H1 (cell line): Measurements from ENCODE around the gene RELL2. TPM values are rescaled to one million over a fixed set of nuclear protein-coding genes. Genes with fewer than 3 reads are reported as not detected.

Experiments used
- CTCF ChIA-PET: fragments of 300-600 bp; sonication (Branson Sonifier 250); formaldehyde crosslinking; loops from one replicate; lab custom pipeline; 2021; ENCODE audit not compliant: partially characterized antibody; lab: Charles Lee
- POLR2A ChIA-PET: fragments of 300-600 bp; sonication (Branson Sonifier 250); formaldehyde crosslinking; loops from one replicate; lab custom pipeline; 2021; ENCODE audit warnings: inconsistent platforms; ENCODE audit not compliant: partially characterized antibody; lab: Charles Lee
- DNase-seq, 2 experiments: peaks; one replicate each; pipeline versions ENCODE4 v3.0.0 to v3.0.0-alpha.2; 2010 to 2022; ENCODE audit warnings: low spot score in 2 of 2, low read depth in 1 of 2, mixed read lengths in 1 of 2
- FAIRE-seq: peaks from 2 replicates; lab custom pipeline; 2011; peaks lifted over from hg19 to GRCh38; lab: Jason Lieb, UNC
- H2AFZ ChIP-seq: 2 replicates; pipeline ENCODE4 v1.8.1; 2012; ENCODE audit warnings: low read length, inconsistent platforms
- H2AK5ac ChIP-seq: 2 replicates; pipeline ENCODE4 v1.6.1; 2013; ENCODE audit warnings: low read depth, low read length
- H2BK120ac ChIP-seq: replicated peaks from 2 replicates; pipeline ENCODE3; 2013; ENCODE audit warnings: low read depth, low read length, inconsistent platforms
- H2BK12ac ChIP-seq: 2 replicates; pipeline ENCODE4 v1.6.1; 2013; ENCODE audit warnings: low read depth, low read length
- H2BK15ac ChIP-seq: 2 replicates; pipeline ENCODE4 v1.6.1; 2013; ENCODE audit warnings: low read length
- H2BK20ac ChIP-seq: 2 replicates; pipeline ENCODE4 v1.6.1; 2013; ENCODE audit warnings: low read length
- H2BK5ac ChIP-seq: 2 replicates; pipeline ENCODE4 v1.6.1; 2013; ENCODE audit warnings: low read depth, low read length
- H3K14ac ChIP-seq: 2 replicates; pipeline ENCODE4 v1.6.1; 2013; ENCODE audit warnings: inconsistent platforms; ENCODE audit not compliant: insufficient read length
- H3K18ac ChIP-seq: 2 replicates; pipeline ENCODE4 v1.6.1; 2013; ENCODE audit warnings: low read length; ENCODE audit errors: extremely low read depth
- H3K23ac ChIP-seq: 2 replicates; pipeline ENCODE4 v1.6.1; 2013; ENCODE audit warnings: inconsistent platforms; ENCODE audit not compliant: insufficient read length
- H3K23me2 ChIP-seq: 2 replicates; pipeline ENCODE4 v1.6.1; 2013; ENCODE audit warnings: low read depth, low read length
- H3K27ac ChIP-seq: 2 replicates; pipeline ENCODE4 v1.6.1; 2011; ENCODE audit warnings: low read depth, low read length, inconsistent platforms
- H3K27me3 ChIP-seq, 4 experiments: replicated peaks in 1 of 4; 1 replicate in 1 of 4; 2 replicates in 3 of 4; pipeline versions ENCODE4 v1.6.1 to v1.8.1; 2011 to 2013; ENCODE audit warnings: low read length in 3 of 4, mild to moderate bottlenecking in 3 of 4, inconsistent platforms in 2 of 4, mixed read lengths in 2 of 4, moderate library complexity in 1 of 4; ENCODE audit not compliant: control insufficient read depth in 3 of 4, insufficient read depth in 3 of 4; ENCODE audit errors: extremely low read depth in 1 of 4
- H3K36me3 ChIP-seq, 4 experiments: 2 replicates each; pipeline versions ENCODE4 v1.6.1 to v1.8.1; 2011 to 2013; ENCODE audit warnings: mild to moderate bottlenecking in 4 of 4, low read length in 3 of 4, moderate library complexity in 2 of 4, control low read depth in 1 of 4, inconsistent platforms in 1 of 4; ENCODE audit not compliant: insufficient read depth in 4 of 4, control insufficient read depth in 2 of 4
- H3K4ac ChIP-seq: replicated peaks from 2 replicates; pipeline ENCODE3; 2013; ENCODE audit warnings: low read length, low read depth, mixed read lengths, inconsistent platforms; ENCODE audit not compliant: insufficient read length
- H3K4me1 ChIP-seq, 4 experiments: replicated peaks in 1 of 4; 1 replicate in 1 of 4; 2 replicates in 3 of 4; pipeline versions ENCODE4 v1.6.1 to v1.8.1; 2011 to 2013; ENCODE audit warnings: low read length in 3 of 4, inconsistent platforms in 2 of 4, mixed read lengths in 1 of 4; ENCODE audit not compliant: insufficient read depth in 4 of 4, control insufficient read depth in 3 of 4
- H3K4me2 ChIP-seq, 2 experiments: 2 replicates each; pipeline versions ENCODE4 v1.6.1 to v1.8.1; 2011 to 2013; ENCODE audit warnings: low read depth in 2 of 2, low read length in 2 of 2, control low read depth in 1 of 2, inconsistent platforms in 1 of 2, mild to moderate bottlenecking in 1 of 2; ENCODE audit not compliant: insufficient read depth in 1 of 2
- H3K4me3 ChIP-seq, 4 experiments: fragments of 200-600, 300-600 bp in 1 of 4; sonication (generic), shearing (Covaris generic), sonication (Bioruptor Twin) in 1 of 4; 2 replicates each; pipeline versions ENCODE4 v1.5.1 to v1.8.1; 2011 to 2016; ENCODE audit warnings: low read length in 4 of 4, low read depth in 3 of 4, control low read depth in 2 of 4, inconsistent platforms in 2 of 4, mild to moderate bottlenecking in 2 of 4, mixed read lengths in 1 of 4, moderate library complexity in 1 of 4; ENCODE audit not compliant: insufficient read depth in 2 of 4; ENCODE audit errors: extremely low read depth in 1 of 4
- H3K56ac ChIP-seq: replicated peaks from 2 replicates; pipeline ENCODE3; 2013; ENCODE audit warnings: low read depth, mild to moderate bottlenecking, mixed read lengths, low read length, inconsistent platforms; ENCODE audit not compliant: insufficient read length
- H3K79me1 ChIP-seq: 2 replicates; pipeline ENCODE4 v1.6.1; 2013; ENCODE audit warnings: low read depth, low read length, control low read depth
- H3K79me2 ChIP-seq, 2 experiments: 2 replicates each; pipeline versions ENCODE4 v1.6.1 to v1.8.1; 2012 to 2013; ENCODE audit warnings: low read length in 2 of 2, mild to moderate bottlenecking in 2 of 2, inconsistent platforms in 1 of 2; ENCODE audit not compliant: insufficient read depth in 2 of 2, control insufficient read depth in 1 of 2
- H3K9ac ChIP-seq, 4 experiments: replicated peaks in 1 of 4; 1 replicate in 1 of 4; 2 replicates in 3 of 4; pipeline versions ENCODE4 v1.6.1 to v1.8.1; 2011 to 2013; ENCODE audit warnings: low read depth in 3 of 4, low read length in 3 of 4, control low read depth in 2 of 4, mild to moderate bottlenecking in 2 of 4, moderate library complexity in 2 of 4, inconsistent platforms in 1 of 4; ENCODE audit errors: extremely low read depth in 1 of 4
- H3K9me3 ChIP-seq, 2 experiments: 2 replicates each; pipeline versions ENCODE4 v1.6.1 to v1.8.1; 2012 to 2013; ENCODE audit warnings: mild to moderate bottlenecking in 2 of 2, moderate library complexity in 2 of 2, control low read depth in 1 of 2, inconsistent platforms in 1 of 2, low read depth in 1 of 2, low read length in 1 of 2, mixed read lengths in 1 of 2; ENCODE audit not compliant: insufficient read depth in 2 of 2
- H4K20me1 ChIP-seq, 2 experiments: replicated peaks in 1 of 2; 2 replicates each; pipeline versions ENCODE3 to v1.8.1; 2011 to 2013; ENCODE audit warnings: inconsistent platforms in 2 of 2, low read length in 2 of 2, mild to moderate bottlenecking in 1 of 2; ENCODE audit not compliant: insufficient read depth in 2 of 2, control insufficient read depth in 1 of 2
- H4K5ac ChIP-seq: 2 replicates; pipeline ENCODE4 v1.6.1; 2013; ENCODE audit warnings: low read length, low read depth, mixed read lengths, inconsistent platforms; ENCODE audit not compliant: insufficient read length
- H4K8ac ChIP-seq: 2 replicates; pipeline ENCODE4 v1.8.0; 2013; ENCODE audit warnings: mild to moderate bottlenecking, moderate library complexity, low read length, inconsistent platforms; ENCODE audit not compliant: insufficient read depth; ENCODE audit errors: extremely low read depth
- H4K91ac ChIP-seq: replicated peaks from 2 replicates; pipeline ENCODE3; 2013; ENCODE audit warnings: low read length, mixed read lengths, inconsistent platforms; ENCODE audit not compliant: insufficient read length
- EP300 ChIP-seq, 2 experiments: IDR thresholded peaks; 1 replicate in 1 of 2; 2 replicates in 1 of 2; pipeline ENCODE4 v1.6.1; 2011 to 2012; ENCODE audit warnings: low read depth in 2 of 2, low read length in 2 of 2, mild to moderate bottlenecking in 2 of 2, borderline replicate concordance in 1 of 2, inconsistent platforms in 1 of 2, moderate library complexity in 1 of 2
- FOSL1 ChIP-seq: IDR thresholded peaks from 2 replicates; pipeline ENCODE4 v1.6.1; 2011; ENCODE audit warnings: mild to moderate bottlenecking, low read depth, low read length, moderate library complexity; ENCODE audit not compliant: insufficient read depth
- RAD21 ChIP-seq, 2 experiments: IDR thresholded peaks in 1 of 2; conservative IDR thresholded peaks in 1 of 2; 2 replicates each; pipeline ENCODE4 v1.6.1; 2011; ENCODE audit warnings: low read depth in 2 of 2, low read length in 2 of 2, improper control_type of control experiment in 1 of 2, inconsistent platforms in 1 of 2, mild to moderate bottlenecking in 1 of 2, moderate library complexity in 1 of 2
- SAP30 ChIP-seq: fragments of 300-600 bp; sonication (generic); IDR thresholded peaks from 2 replicates; pipeline ENCODE4 v1.7.1; 2012; ENCODE audit warnings: low read length, moderate library complexity, mild to moderate bottlenecking, inconsistent platforms; ENCODE audit not compliant: insufficient read depth, insufficient replicate concordance
- TCF12 ChIP-seq: IDR thresholded peaks from 2 replicates; pipeline ENCODE4 v1.6.1; 2011; ENCODE audit warnings: low read depth, mild to moderate bottlenecking, low read length
- WGBS, 2 experiments: shearing (Covaris generic) in 1 of 2; methylation state at CpG; one replicate each; pipeline versions ENCODE4 v1.1.6 to v1.1.7; 2013 to 2015; ENCODE audit warnings: low lambda C conversion rate in 2 of 2, mixed read lengths in 2 of 2, inconsistent platforms in 1 of 2, low coverage in 1 of 2, missing lambda C conversion rate in 1 of 2; ENCODE audit not compliant: insufficient replicate concordance in 2 of 2, insufficient coverage in 1 of 2, insufficient read length in 1 of 2; ENCODE audit errors: extremely low coverage in 1 of 2, missing lambda C conversion rate in 1 of 2; 5-methylcytosine and 5-hydroxymethylcytosine counted together
- polyA plus RNA-seq, 7 experiments: library from polyadenylated mRNA; depleted of rRNA in 3 of 7; stranded (reverse) in 5 of 7; unstranded in 2 of 7; fragments of >200 nt in 5 of 7; fragments of 200-250 nt in 2 of 7; gene quantifications; 1 replicate in 5 of 7; 2 replicates in 1 of 7; 4 replicates in 1 of 7; pipeline versions ENCODE4 v1.2.1 to v1.2.3, GENCODE V29; 2011 to 2013; ENCODE audit warnings: missing spikeins in 2 of 7, mixed read lengths in 2 of 7
- total RNA-seq: library from RNA; stranded (reverse); fragmentation: NEBNext Ultra II Directional; extraction: Animal tissue kit (Norgen Biotek cat#: 25700); gene quantifications from 2 replicates; pipeline ENCODE4 v1.2.1, GENCODE V29; 2021
- TF ChIP-seq, protein P1 (sequence below): IDR thresholded peaks from 2 replicates; pipeline ENCODE4 v1.6.1; 2012; ENCODE audit warnings: inconsistent platforms

The RELL2 gene
- total and polyA plus RNA-seq, 2 of the 8 experiments (the other 6 are each of a cell fraction or from before 2014, with no cell fraction given): 18.6 to 23.7 TPM

DNA sequence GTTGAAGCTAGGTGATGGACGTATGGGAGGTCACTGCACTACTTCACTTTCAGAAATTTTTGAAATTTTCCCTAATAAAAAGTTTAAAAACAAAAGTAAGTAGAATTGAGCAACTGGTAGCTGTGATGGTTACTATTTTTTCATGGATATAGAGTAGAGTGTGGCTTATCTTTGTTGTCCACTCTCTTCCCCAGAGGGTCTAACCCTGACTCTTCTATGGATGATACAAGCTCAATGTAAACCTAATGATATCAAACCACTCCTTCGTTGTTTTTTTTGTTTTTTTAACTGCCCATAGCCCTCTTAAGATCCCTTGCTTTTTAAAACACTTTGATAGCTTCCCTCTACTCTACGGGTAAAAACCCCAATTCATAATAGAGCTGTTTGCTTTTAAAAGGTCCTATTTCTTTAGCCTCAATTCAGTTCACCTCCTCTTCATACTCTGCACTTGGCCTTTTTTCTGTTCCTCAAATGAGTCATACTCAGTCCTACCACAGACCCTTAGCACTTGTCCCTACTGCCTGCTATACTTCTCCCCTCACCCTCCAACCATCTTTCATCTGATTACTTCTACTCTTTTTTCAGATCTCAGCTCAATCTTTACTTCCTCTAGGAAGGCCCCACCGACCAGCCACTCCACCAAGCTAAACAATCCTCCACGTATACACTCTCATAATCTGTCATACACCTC lies 2.8 kb upstream of the RELL2 start:
- H4K5ac ChIP-seq: no peak overlapping the region
- no peak overlapping the region for H2AFZ ChIP-seq
- WGBS, 2 experiments: 84% methylated on average over 5 of the region's 5 CpGs; no CpG with 5 or more reads in 1 of the 2 experiments
- no peak overlapping the region for H3K4me3 ChIP-seq
- H2BK120ac ChIP-seq: no peak overlapping the region
- peaks cover 12% of the 10 kb centered on the region for H3K79me1 ChIP-seq
- no peak overlapping the region for H3K14ac ChIP-seq
- H3K56ac ChIP-seq: no peak overlapping the region
- no peak overlapping the region for H2BK15ac ChIP-seq
- peaks cover 14% of the 10 kb centered on the region for H3K23me2 ChIP-seq
- TF ChIP-seq SAP30 (no peak), RAD21 (IDR thresholded peaks at IDR 0.05 in 1 of 2, conservative IDR thresholded peaks at IDR 0.05 in 1 of 2; ENCODE audit: low read depth in 2 of 2, low read length in 2 of 2) (no peak), EP300 (IDR thresholded peaks at IDR 0.05; ENCODE audit: borderline replicate concordance in 1 of 2, low read depth in 2 of 2, low read length in 2 of 2) (no peak), FOSL1 (no peak), TCF12 (no peak)
- TF ChIP-seq, protein P1, sequence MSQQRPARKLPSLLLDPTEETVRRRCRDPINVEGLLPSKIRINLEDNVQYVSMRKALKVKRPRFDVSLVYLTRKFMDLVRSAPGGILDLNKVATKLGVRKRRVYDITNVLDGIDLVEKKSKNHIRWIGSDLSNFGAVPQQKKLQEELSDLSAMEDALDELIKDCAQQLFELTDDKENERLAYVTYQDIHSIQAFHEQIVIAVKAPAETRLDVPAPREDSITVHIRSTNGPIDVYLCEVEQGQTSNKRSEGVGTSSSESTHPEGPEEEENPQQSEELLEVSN: no peak
- no peak overlapping the region for H3K4ac ChIP-seq
- H4K91ac ChIP-seq: no peak overlapping the region
- H3K27ac ChIP-seq: no peak overlapping the region
- POLR2A ChIA-PET: interaction anchor here (0.6 to 5.8 kb wide), 7 partner anchors 8 to 207 kb away, joined by 3 to 75 read pairs (median 4); partner anchors contain the start of genes DIAPH1 and FCHSD1
- peaks cover 4 to 13% of the 10 kb centered on the region in 2 experiments for H4K20me1 ChIP-seq
- no peak overlapping the region for H2BK20ac ChIP-seq
- H3K36me3 ChIP-seq: peaks cover 2 to 22% (median 7%) of the 10 kb centered on the region in 4 experiments; a peak in 5 of 8 replicates
- no peak overlapping the region for H2BK12ac ChIP-seq
- H3K9me3 ChIP-seq: no peaks in the 10 kb centered on the region
- H2BK5ac ChIP-seq: no peak overlapping the region
- DNase-seq (no peak), FAIRE-seq (no peak)
- H3K9ac ChIP-seq: no peak overlapping the region
- no peak overlapping the region for H3K23ac ChIP-seq
- H4K8ac ChIP-seq: no peak overlapping the region
- H3K4me2 ChIP-seq: no peak overlapping the region
- H2AK5ac ChIP-seq: no peak overlapping the region
- no peak overlapping the region for H3K18ac ChIP-seq
- H3K79me2 ChIP-seq: peaks cover 10 to 48% of the 10 kb centered on the region in 2 experiments
- H3K27me3 ChIP-seq: peaks cover 0 to 4% (median 0%) of the 10 kb centered on the region in 4 experiments; a peak in 1 of 7 replicates
- peaks cover 0 to 5% (median 3%) of the 10 kb centered on the region in 4 experiments; a peak in 5 of 7 replicates for H3K4me1 ChIP-seq
- CTCF ChIA-PET: interaction anchor here (0.6 to 10.3 kb wide), 7 partner anchors 10 to 46 kb away, joined by 3 to 117 read pairs (median 4); partner anchors contain the start of gene DIAPH1
